ENCODE measurements around the gene TMEM39B. TPM values are rescaled to one million over a fixed set of nuclear protein-coding genes. Genes with fewer than 3 reads are reported as not detected.

The TMEM39B gene
- total and polyA plus RNA-seq, 10 donors: 6.4 to 18.6 (median 12.0) TPM

GRCh38 chr1:32150847-32151246 lies 78.1 kb downstream of the TMEM39B start:
- no peak overlapping the region for H3K27ac ChIP-seq
- no peak for DNase-seq
- no peak for TF ChIP-seq CTCF (IDR thresholded peaks at IDR 0.05 in 8 of 11, conservative IDR thresholded peaks at IDR 0.05 in 3 of 11)
- no peak for TF ChIP-seq POLR2A (IDR thresholded peaks at IDR 0.05)
- no peak for TF ChIP-seq POLR2AphosphoS5 (IDR thresholded peaks at IDR 0.05)
- intact Hi-C loops (cut with DNase I; ENCODE audit: low total_unique reads): no loop called here
- H3K27me3 ChIP-seq (replicated peaks in 1 of 7): no peaks in the 10 kb centered on the region
- peaks cover 2 to 32% (median 29%) of the 10 kb centered on the region in 8 donors for H3K9me3 ChIP-seq
- peaks cover 0 to 45% (median 19%) of the 10 kb centered on the region in 6 donors for H3K36me3 ChIP-seq
- no peak overlapping the region for H3K4me3 ChIP-seq
- H3K4me1 ChIP-seq: peaks cover 0 to 26% (median 8%) of the 10 kb centered on the region in 6 donors
- 91 to 98% (median 93%) methylated on average over 9 of the region's 9 CpGs for WGBS, 5 donors

- TF ChIP-seq POLR2AphosphoS5 (IDR thresholded peaks at IDR 0.05): no peak
- TF ChIP-seq POLR2A (IDR thresholded peaks at IDR 0.05): no peak
- TF ChIP-seq CTCF (IDR thresholded peaks at IDR 0.05 in 8 of 11, conservative IDR thresholded peaks at IDR 0.05 in 3 of 11): no peak
- Histone ChIP-seq H3K4me3 (no peak overlapping the region), H3K9me3 (peaks cover 2 to 32% (median 29%) of the 10 kb centered on the region in 8 donors), H3K4me1 (peaks cover 0 to 26% (median 8%) of the 10 kb centered on the region in 6 donors), H3K27ac (no peak overlapping the region), H3K36me3 (peaks cover 0 to 50% (median 24%) of the 10 kb centered on the region in 6 donors), H3K27me3 (replicated peaks in 1 of 7) (no peaks in the 10 kb centered on the region)
- no peak for DNase-seq
- intact Hi-C loops (cut with DNase I; ENCODE audit: low total_unique reads): no loop called here
- 60 to 75% (median 70%) methylated on average over 5 of the region's 5 CpGs for WGBS, 5 donors
These were observed 78.6 kb downstream of the TMEM39B start for GRCh38 chr1:32151319-32151787.

Small RNAs within 50 kb of the gene (microRNA-seq; reads per million reads assigned to microRNA genes)
- gene MIR5585: 0 reads per million in 3 donors

Small RNAs within 50 kb of the gene (small RNA-seq; reads per million reads assigned to genes)
- gene MIR5585 (0 reads per million in 4 donors), gene RF00017 (0 reads per million in 4 donors)

Other genes with a start within 250 kb of the TMEM39B start
- 100 to 1,000 TPM; 201 to 300 (median 254) TPM for gene PTP4A2, start 134.6 kb upstream of the TMEM39B start, total RNA-seq
- 100 to 1,000 TPM in 1 of 3 donors, 10 to 100 TPM in 2; 72.9 to 111 (median 94.2) TPM for gene PTP4A2, start 134.6 kb upstream of the TMEM39B start, polyA plus RNA-seq
- 100 to 1,000 TPM in 3 of 7 donors, 10 to 100 TPM in 4; 69.9 to 109 (median 97.9) TPM for gene KHDRBS1, start 59.1 kb upstream of the TMEM39B start, total RNA-seq
- 10 to 100 TPM; 63.8 to 80.6 (median 74.5) TPM for gene KHDRBS1, start 59.1 kb upstream of the TMEM39B start, polyA plus RNA-seq
- 10 to 100 TPM; 37.0 to 57.1 (median 50.2) TPM for gene KPNA6, start 35.1 kb downstream of the TMEM39B start, total RNA-seq
- gene KPNA6, start 35.1 kb downstream of the TMEM39B start, polyA plus RNA-seq: 1 to 10 TPM; 3.5 to 6.7 (median 4.0) TPM
- gene TXLNA, start 106.7 kb downstream of the TMEM39B start, total RNA-seq: 10 to 100 TPM; 39.2 to 49.3 (median 42.9) TPM
- gene TXLNA, start 106.7 kb downstream of the TMEM39B start, polyA plus RNA-seq: 10 to 100 TPM in 1 of 3 donors, 1 to 10 TPM in 2; 8.7 to 24.8 (median 8.9) TPM
- gene CCDC28B, start 127.7 kb downstream of the TMEM39B start, total RNA-seq: 1 to 10 TPM; 3.9 to 8.2 (median 5.1) TPM
- gene CCDC28B, start 127.7 kb downstream of the TMEM39B start, polyA plus RNA-seq: 10 to 100 TPM; 13.1 to 22.4 (median 13.5) TPM
- gene IQCC, start 132.7 kb downstream of the TMEM39B start, total RNA-seq: 1 to 10 TPM; 1.2 to 2.4 (median 1.5) TPM
- 1 to 10 TPM; 1.6 to 2.4 (median 2.1) TPM for gene IQCC, start 132.7 kb downstream of the TMEM39B start, polyA plus RNA-seq
- gene DCDC2B, start 136.2 kb downstream of the TMEM39B start, total RNA-seq: not detected
- gene DCDC2B, start 136.2 kb downstream of the TMEM39B start, polyA plus RNA-seq: under 1 TPM in 1 of 3 donors, not detected in 2; 0.03 TPM
- gene TMEM234, start 149.4 kb downstream of the TMEM39B start, total RNA-seq: 10 to 100 TPM; 18.4 to 30.2 (median 27.2) TPM
- gene TMEM234, start 149.4 kb downstream of the TMEM39B start, polyA plus RNA-seq: 10 to 100 TPM in 2 of 3 donors, 1 to 10 TPM in 1; 7.7 to 14.9 (median 11.1) TPM
- 100 to 1,000 TPM in 6 of 7 donors, 10 to 100 TPM in 1; 94.5 to 122 (median 104) TPM for gene EIF3I, start 149.5 kb downstream of the TMEM39B start, total RNA-seq
- 100 to 1,000 TPM; 144 to 182 (median 155) TPM for gene EIF3I, start 149.5 kb downstream of the TMEM39B start, polyA plus RNA-seq
- gene FAM167B, start 174.3 kb downstream of the TMEM39B start, total RNA-seq: 1 to 10 TPM in 5 of 7 donors, under 1 TPM in 1, not detected in 1; 0.54 to 2.3 (median 1.3) TPM
- gene FAM167B, start 174.3 kb downstream of the TMEM39B start, polyA plus RNA-seq: 1 to 10 TPM; 2.3 to 2.7 (median 2.7) TPM
- gene LCK, start 178.3 kb downstream of the TMEM39B start, total RNA-seq: 10 to 100 TPM; 43.0 to 84.5 (median 58.7) TPM
- 10 to 100 TPM; 37.9 to 47.8 (median 42.8) TPM for gene LCK, start 178.3 kb downstream of the TMEM39B start, polyA plus RNA-seq
- gene HDAC1, start 219.1 kb downstream of the TMEM39B start, total RNA-seq: 100 to 1,000 TPM in 4 of 7 donors, 10 to 100 TPM in 3; 83.0 to 116 (median 103) TPM
- 100 to 1,000 TPM in 1 of 3 donors, 10 to 100 TPM in 2; 91.0 to 108 (median 92.6) TPM for gene HDAC1, start 219.1 kb downstream of the TMEM39B start, polyA plus RNA-seq

Measured in spleen (tissue), 11 donors.